ENCODE results near the gene DPP10.

Gene DPP10

GRCh38 chr2:114628481-114628880 lies 186.0 kb downstream of the DPP10 start:
- TF ChIP-seq ZBTB7A (IDR thresholded peaks at IDR 0.05; ENCODE audit: low read depth), result no peak
- no peak for TF ChIP-seq MAX (IDR thresholded peaks at IDR 0.05)
- TF ChIP-seq CREB1 (IDR thresholded peaks at IDR 0.05; ENCODE audit: low read depth), result no peak
- no peak for TF ChIP-seq EP300 (IDR thresholded peaks at IDR 0.05; ENCODE audit: borderline replicate concordance)
- no peak for TF ChIP-seq NFIC (IDR thresholded peaks at IDR 0.05)
- TF ChIP-seq TEAD4 (IDR thresholded peaks at IDR 0.05), result no peak
- no peak for TF ChIP-seq TCF12 (IDR thresholded peaks at IDR 0.05; ENCODE audit: low read depth)
- no peak for TF ChIP-seq TAF1 (IDR thresholded peaks at IDR 0.05; ENCODE audit: low read depth)
- TF ChIP-seq USF1 (IDR thresholded peaks at IDR 0.05), result no peak
- TF ChIP-seq CEBPB (IDR thresholded peaks at IDR 0.05), result no peak
- TF ChIP-seq REST (IDR thresholded peaks at IDR 0.05; ENCODE audit: low read depth), result no peak
- no peak for TF ChIP-seq EGR1 (IDR thresholded peaks at IDR 0.05)
- TF ChIP-seq YY1 (IDR thresholded peaks at IDR 0.05; ENCODE audit: low read depth), result no peak
- no peak for TF ChIP-seq FOXM1 (IDR thresholded peaks at IDR 0.05; ENCODE audit: borderline replicate concordance, low read depth)
- no peak for TF ChIP-seq RAD21 (IDR thresholded peaks at IDR 0.05; ENCODE audit: low read depth)

- TF ChIP-seq YY1 (IDR thresholded peaks at IDR 0.05; ENCODE audit: low read depth), result no peak
- TF ChIP-seq REST (IDR thresholded peaks at IDR 0.05; ENCODE audit: low read depth), result no peak
- no peak for TF ChIP-seq TEAD4 (IDR thresholded peaks at IDR 0.05)
- no peak for TF ChIP-seq ZBTB7A (IDR thresholded peaks at IDR 0.05; ENCODE audit: low read depth)
- TF ChIP-seq TAF1 (IDR thresholded peaks at IDR 0.05; ENCODE audit: low read depth), result no peak
- TF ChIP-seq FOXM1 (IDR thresholded peaks at IDR 0.05; ENCODE audit: borderline replicate concordance, low read depth), result no peak
- TF ChIP-seq MAX (IDR thresholded peaks at IDR 0.05), result no peak
- TF ChIP-seq CREB1 (IDR thresholded peaks at IDR 0.05; ENCODE audit: low read depth), result no peak
- no peak for TF ChIP-seq EP300 (IDR thresholded peaks at IDR 0.05; ENCODE audit: borderline replicate concordance)
- TF ChIP-seq RAD21 (IDR thresholded peaks at IDR 0.05; ENCODE audit: low read depth), result no peak
- TF ChIP-seq NFIC (IDR thresholded peaks at IDR 0.05), result no peak
- TF ChIP-seq USF1 (IDR thresholded peaks at IDR 0.05), result no peak
- no peak for TF ChIP-seq CEBPB (IDR thresholded peaks at IDR 0.05)
- no peak for TF ChIP-seq EGR1 (IDR thresholded peaks at IDR 0.05)
- no peak for TF ChIP-seq TCF12 (IDR thresholded peaks at IDR 0.05; ENCODE audit: low read depth)
These were observed 188.7 kb downstream of the DPP10 start for GRCh38 chr2:114631146-114631545.

- TF ChIP-seq RAD21 (IDR thresholded peaks at IDR 0.05; ENCODE audit: low read depth) (no peak), TCF12 (IDR thresholded peaks at IDR 0.05; ENCODE audit: low read depth) (no peak), ZBTB7A (IDR thresholded peaks at IDR 0.05; ENCODE audit: low read depth) (no peak), TEAD4 (IDR thresholded peaks at IDR 0.05) (no peak), EGR1 (IDR thresholded peaks at IDR 0.05) (no peak), FOXM1 (IDR thresholded peaks at IDR 0.05; ENCODE audit: borderline replicate concordance, low read depth) (no peak)
These were observed 199.8 kb downstream of the DPP10 start for GRCh38 chr2:114642166-114642770.

GRCh38 chr2:114642988-114643553 lies 200.6 kb downstream of the DPP10 start:
- TF ChIP-seq RAD21 (IDR thresholded peaks at IDR 0.05; ENCODE audit: low read depth), result no peak
- no peak for TF ChIP-seq REST (IDR thresholded peaks at IDR 0.05; ENCODE audit: low read depth)
- no peak for TF ChIP-seq EGR1 (IDR thresholded peaks at IDR 0.05)
- TF ChIP-seq ZBTB7A (IDR thresholded peaks at IDR 0.05; ENCODE audit: low read depth), result no peak
- TF ChIP-seq TCF12 (IDR thresholded peaks at IDR 0.05; ENCODE audit: low read depth), result no peak
- TF ChIP-seq TEAD4 (IDR thresholded peaks at IDR 0.05), result no peak
- no peak for TF ChIP-seq YY1 (IDR thresholded peaks at IDR 0.05; ENCODE audit: low read depth)
- TF ChIP-seq MAX (IDR thresholded peaks at IDR 0.05), result no peak
- no peak for TF ChIP-seq CREB1 (IDR thresholded peaks at IDR 0.05; ENCODE audit: low read depth)

Measured in Ishikawa (cell line).